ENCODE data around the gene ABCB9. TPM values are rescaled to one million over a fixed set of nuclear protein-coding genes. Genes with fewer than 3 reads are reported as not detected.

ABCB9 gene
- total and polyA plus RNA-seq, 2 of the 8 experiments (the other 6 are each of a cell fraction or from before 2014, with no cell fraction given): 3.8 to 8.0 TPM

- TF ChIP-seq KDM5A (IDR thresholded peaks at IDR 0.05; ENCODE audit: low read length) (no peak), CHD7 (IDR thresholded peaks at IDR 0.05; ENCODE audit: insufficient replicate concordance, low read length) (no peak), HDAC2 (IDR thresholded peaks at IDR 0.05; ENCODE audit: borderline replicate concordance in 1 of 2, low read depth in 2 of 2, low read length in 2 of 2) (no peak), RFX5 (IDR thresholded peaks at IDR 0.05; ENCODE audit: borderline replicate concordance, low read depth, low read length) (no peak), POLR2A (IDR thresholded peaks at IDR 0.05; ENCODE audit: control extremely low read depth in 1 of 2, low read depth in 2 of 2, low read length in 2 of 2) (no peak), PHF8 (conservative IDR thresholded peaks at IDR 0.05; ENCODE audit: low read depth, low read length) (no peak), EP300 (IDR thresholded peaks at IDR 0.05; ENCODE audit: borderline replicate concordance in 1 of 2, low read depth in 2 of 2, low read length in 2 of 2) (no peak)
Measured at GRCh38 chr12:122998316-122998715, 32.1 kb upstream of the ABCB9 start (continued).

Data from H1 (cell line).